ENCODE data around the gene PRKD1. TPM values are rescaled to one million over a fixed set of nuclear protein-coding genes. Genes with fewer than 3 reads are reported as not detected.
A peak's percentile ranks its signal among the peaks of the same experiment; 100 is the strongest.

The PRKD1 gene
- total RNA-seq, 1 donor = 28.6 TPM

- Histone ChIP-seq H4K20me1 (ENCODE audit: insufficient read depth, low read length) (peaks cover 7% of the 10 kb centered on the region), H3K27ac (ENCODE audit: low read depth, low read length) (no peak overlapping the region), H3K4me3 (ENCODE audit: insufficient read depth, low read length) (no peak overlapping the region), H3K27me3 (ENCODE audit: insufficient read depth, low read length) (no peaks in the 10 kb centered on the region), H3K79me2 (ENCODE audit: insufficient read depth, low read length) (peaks cover 49% of the 10 kb centered on the region), H2AFZ (ENCODE audit: low read length) (no peak overlapping the region), H3K9me3 (ENCODE audit: low read depth, low read length) (no peaks in the 10 kb centered on the region), H3K36me3 (ENCODE audit: insufficient read depth, low read length) (no peaks in the 10 kb centered on the region), H3K4me2 (ENCODE audit: insufficient read depth, low read length) (no peak overlapping the region), H3K4me1 (ENCODE audit: insufficient read depth, low read length) (peaks cover 16% of the 10 kb centered on the region)
- no peak for TF ChIP-seq CTCF (IDR thresholded peaks at IDR 0.05; ENCODE audit: extremely low read depth, low read depth, low read length)
- no peak for DNase-seq (ENCODE audit: insufficient read length, low spot score, missing footprints)
These were observed 175.3 kb downstream of the PRKD1 start for GRCh38 chr14:29752221-29752923.

- peak overlapping the region; percentile 10 for H3K27ac ChIP-seq (ENCODE audit: low read depth, low read length)
- H3K27me3 ChIP-seq (ENCODE audit: insufficient read depth, low read length) = no peaks in the 10 kb centered on the region
- no peaks in the 10 kb centered on the region for H3K36me3 ChIP-seq (ENCODE audit: insufficient read depth, low read length)
- H3K9me3 ChIP-seq (ENCODE audit: low read depth, low read length) = no peaks in the 10 kb centered on the region
- TF ChIP-seq CTCF (IDR thresholded peaks at IDR 0.05; ENCODE audit: extremely low read depth, low read depth, low read length) = no peak
- peak overlapping the region; percentile 34 for H3K4me2 ChIP-seq (ENCODE audit: insufficient read depth, low read length)
- H4K20me1 ChIP-seq (ENCODE audit: insufficient read depth, low read length) = peaks cover 8% of the 10 kb centered on the region
- peaks cover 52% of the 10 kb centered on the region for H3K79me2 ChIP-seq (ENCODE audit: insufficient read depth, low read length)
- H2AFZ ChIP-seq (ENCODE audit: low read length) = no peak overlapping the region
- no peak for DNase-seq (ENCODE audit: insufficient read length, low spot score, missing footprints)
- H3K4me3 ChIP-seq (ENCODE audit: insufficient read depth, low read length) = no peak overlapping the region
- peaks cover 11% of the 10 kb centered on the region for H3K4me1 ChIP-seq (ENCODE audit: insufficient read depth, low read length)
These were observed 177.8 kb downstream of the PRKD1 start for GRCh38 chr14:29749829-29750228.

GRCh38 chr14:29749327-29749726, 178.3 kb downstream of the PRKD1 start:
- peak overlapping the region; percentile 34 for H3K4me2 ChIP-seq (ENCODE audit: insufficient read depth, low read length)

More at GRCh38 chr14:29749327-29749726, 178.3 kb downstream of the PRKD1 start:
- TF ChIP-seq CTCF (IDR thresholded peaks at IDR 0.05; ENCODE audit: extremely low read depth, low read depth, low read length) = no peak
- Histone ChIP-seq H3K4me3 (ENCODE audit: insufficient read depth, low read length) (no peak overlapping the region), H2AFZ (ENCODE audit: low read length) (no peak overlapping the region), H3K79me2 (ENCODE audit: insufficient read depth, low read length) (peaks cover 57% of the 10 kb centered on the region), H3K9me3 (ENCODE audit: low read depth, low read length) (no peaks in the 10 kb centered on the region), H3K27ac (ENCODE audit: low read depth, low read length) (peak overlapping the region; percentile 10), H3K36me3 (ENCODE audit: insufficient read depth, low read length) (no peaks in the 10 kb centered on the region), H3K27me3 (ENCODE audit: insufficient read depth, low read length) (no peaks in the 10 kb centered on the region), H4K20me1 (ENCODE audit: insufficient read depth, low read length) (peaks cover 12% of the 10 kb centered on the region), H3K4me1 (ENCODE audit: insufficient read depth, low read length) (peaks cover 11% of the 10 kb centered on the region)
- peak; percentile 15 for DNase-seq (ENCODE audit: insufficient read length, low spot score, missing footprints)
